Measurements from ENCODE around the gene ST3GAL2.

Gene ST3GAL2

DNA sequence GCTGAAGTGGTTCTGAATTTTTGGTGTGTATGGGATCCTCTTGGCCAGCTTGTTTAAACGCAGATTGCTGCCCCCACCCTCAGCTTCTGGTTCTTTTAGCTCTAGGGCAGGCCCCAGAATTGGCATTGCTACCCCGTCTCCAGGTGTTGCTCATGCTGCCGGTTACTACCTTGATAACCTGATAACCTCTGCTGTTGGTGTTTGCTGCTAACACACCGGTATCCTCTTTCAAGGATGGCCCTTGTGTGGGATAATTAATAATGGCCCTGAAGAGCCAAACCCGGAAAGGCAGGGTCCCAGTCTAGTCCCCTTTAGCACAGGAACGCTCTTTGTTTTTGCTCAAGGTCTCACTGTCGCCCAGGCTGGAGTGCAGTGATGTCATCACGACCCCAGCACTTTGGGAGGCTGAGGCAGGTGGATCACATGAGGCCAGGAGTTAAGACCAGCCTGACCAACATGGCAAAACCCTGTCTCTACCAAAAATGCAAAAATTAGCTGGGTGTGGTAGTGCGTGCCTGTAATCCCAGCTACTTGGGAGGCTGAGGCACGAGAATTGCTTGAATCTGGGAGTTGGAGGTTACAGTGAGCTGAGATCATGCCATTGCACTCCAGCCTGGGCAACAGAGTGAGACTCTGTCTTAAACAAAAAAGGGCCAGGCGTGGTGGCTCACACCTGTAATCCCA lies 1.3 kb upstream of the ST3GAL2 start:
- in situ Hi-C loops (cut with MboI; ENCODE audit: low sequenced_read_pairs) = no loop called here

DNA sequence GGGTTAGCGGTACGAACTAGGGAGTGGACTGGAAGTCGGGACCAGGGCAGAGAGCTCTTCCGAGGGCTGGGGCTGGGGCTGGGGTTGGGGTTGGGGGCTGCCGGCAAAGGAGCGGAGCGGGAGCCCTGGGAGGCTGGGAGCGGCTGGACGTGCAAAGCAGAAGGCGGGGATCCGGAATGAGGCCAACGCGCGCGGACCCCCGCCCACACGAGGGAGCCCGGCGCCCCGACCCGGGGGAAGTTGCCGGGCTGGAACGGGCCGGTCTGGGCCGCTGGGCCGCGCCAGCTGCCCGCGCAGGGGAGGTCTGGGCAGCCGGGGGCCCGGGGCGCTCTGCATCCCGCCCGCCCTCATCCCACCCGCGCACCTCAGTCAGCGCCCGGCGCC lies 323 bp downstream of the ST3GAL2 start:
- in situ Hi-C loops (cut with MboI; ENCODE audit: low sequenced_read_pairs) = no loop called here

DNA sequence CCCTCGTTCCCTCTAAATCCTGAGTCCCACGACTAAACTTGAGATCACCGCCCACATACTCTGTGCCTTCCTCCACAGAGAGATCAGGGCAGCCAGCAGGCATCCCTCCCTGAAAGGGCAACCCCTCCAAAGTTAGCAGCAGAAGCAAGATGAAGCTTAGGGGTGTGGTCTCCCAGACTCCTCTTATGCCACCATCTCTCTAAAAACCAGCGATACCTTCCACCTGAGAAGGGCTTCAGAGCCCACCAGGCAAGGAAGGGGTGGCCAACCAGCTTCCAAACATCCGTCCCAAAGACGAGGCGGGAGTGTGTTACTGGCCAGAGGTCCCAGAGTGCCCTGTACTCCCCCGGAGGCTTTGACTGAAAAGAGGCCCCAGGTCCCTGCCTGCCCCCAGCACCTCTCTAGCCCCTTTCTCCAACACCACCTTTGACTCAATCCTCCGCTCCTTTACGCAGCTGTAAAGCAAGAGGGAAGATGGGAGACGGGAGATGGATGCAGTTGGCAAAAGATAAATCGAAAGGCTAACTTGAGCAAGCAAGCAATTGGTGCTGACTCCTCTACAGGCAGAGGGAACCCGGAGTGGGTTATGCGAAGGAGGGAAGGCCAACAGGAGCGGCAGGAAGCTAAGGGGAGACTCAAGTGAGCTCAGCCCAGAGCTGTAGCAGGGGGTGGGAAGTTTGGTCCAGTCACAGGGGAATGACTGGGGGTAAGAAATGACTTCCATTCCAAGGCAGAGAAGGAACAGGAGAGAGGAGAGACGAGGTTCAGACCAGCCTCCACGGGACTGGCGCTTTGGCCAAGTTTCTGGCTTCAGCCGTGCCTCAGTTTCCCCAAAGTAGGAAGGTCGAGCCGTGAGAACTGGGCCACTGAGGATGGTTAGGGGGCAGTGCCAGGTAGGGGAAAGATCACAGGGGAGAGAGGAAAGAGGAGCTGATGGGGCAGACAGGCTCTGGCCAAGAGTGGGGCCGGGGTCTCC lies 1.0 kb downstream of the ST3GAL2 start:
- in situ Hi-C loops (cut with MboI; ENCODE audit: low sequenced_read_pairs) = no loop called here

DNA sequence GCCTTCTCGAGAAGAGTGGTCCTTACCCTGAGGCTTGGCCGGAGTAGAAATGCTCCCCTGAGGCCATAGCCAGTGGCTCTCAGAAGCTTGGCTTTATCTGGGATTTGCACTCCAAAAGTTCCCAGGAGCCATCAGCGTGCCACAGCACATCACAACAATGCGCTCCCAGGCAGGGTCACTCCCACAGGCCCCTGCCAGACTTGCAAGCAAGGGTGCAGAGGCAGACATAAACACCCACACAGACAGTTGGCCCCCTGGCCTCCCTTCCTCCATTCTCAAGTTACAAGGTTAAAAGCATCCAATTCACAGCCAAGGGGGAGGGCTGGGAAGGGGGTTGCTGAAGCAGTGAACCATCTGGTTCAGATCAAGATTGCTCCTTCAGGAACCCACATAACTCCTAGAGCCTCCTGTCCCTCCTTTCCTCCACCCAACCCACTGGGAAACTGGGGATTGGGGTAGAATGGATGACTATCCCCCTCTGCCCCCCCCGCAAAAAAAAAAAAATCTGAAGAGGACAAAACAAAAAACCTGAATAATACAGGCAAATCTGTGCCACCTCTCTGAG lies 1.8 kb downstream of the ST3GAL2 start:
- in situ Hi-C loops (cut with MboI; ENCODE audit: low sequenced_read_pairs) = no loop called here

DNA sequence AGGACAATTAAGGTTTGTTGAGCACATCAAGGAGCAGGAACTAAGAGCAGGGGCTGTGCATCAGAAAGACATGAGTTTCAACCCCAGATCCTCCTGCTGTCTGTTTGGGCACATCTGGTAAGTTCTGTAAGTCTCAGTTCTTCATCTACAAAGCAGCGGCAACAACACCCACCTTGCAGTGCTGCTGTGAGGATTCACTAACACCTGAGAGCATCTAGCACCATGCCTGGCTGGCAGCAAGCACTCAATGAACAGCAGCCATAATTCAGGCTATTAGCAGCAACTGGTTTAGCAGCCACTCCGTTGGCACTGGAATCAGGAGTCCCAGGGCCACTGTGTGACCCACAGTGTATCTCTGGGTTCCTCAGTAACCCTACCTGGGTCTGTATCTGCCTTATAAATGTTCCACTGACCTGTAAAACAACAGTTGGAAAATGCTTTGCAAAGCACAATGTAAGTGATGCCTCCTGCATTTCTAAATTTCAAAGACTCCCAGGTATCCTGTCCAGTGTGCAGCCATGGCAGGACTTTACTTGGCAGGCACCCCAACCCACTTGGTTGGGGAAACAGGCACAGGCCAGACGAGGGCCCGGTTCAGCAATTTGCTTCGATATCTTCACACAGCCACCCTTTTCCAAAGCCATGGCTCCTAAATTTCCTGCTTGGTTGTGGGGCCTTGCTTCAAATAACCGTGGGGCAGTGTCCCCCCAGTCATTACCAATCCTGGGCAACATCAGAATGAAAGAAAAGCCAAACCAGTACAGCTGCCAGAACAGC lies 4.2 kb downstream of the ST3GAL2 start:
- in situ Hi-C loops (cut with MboI; ENCODE audit: low sequenced_read_pairs) = no loop called here

DNA sequence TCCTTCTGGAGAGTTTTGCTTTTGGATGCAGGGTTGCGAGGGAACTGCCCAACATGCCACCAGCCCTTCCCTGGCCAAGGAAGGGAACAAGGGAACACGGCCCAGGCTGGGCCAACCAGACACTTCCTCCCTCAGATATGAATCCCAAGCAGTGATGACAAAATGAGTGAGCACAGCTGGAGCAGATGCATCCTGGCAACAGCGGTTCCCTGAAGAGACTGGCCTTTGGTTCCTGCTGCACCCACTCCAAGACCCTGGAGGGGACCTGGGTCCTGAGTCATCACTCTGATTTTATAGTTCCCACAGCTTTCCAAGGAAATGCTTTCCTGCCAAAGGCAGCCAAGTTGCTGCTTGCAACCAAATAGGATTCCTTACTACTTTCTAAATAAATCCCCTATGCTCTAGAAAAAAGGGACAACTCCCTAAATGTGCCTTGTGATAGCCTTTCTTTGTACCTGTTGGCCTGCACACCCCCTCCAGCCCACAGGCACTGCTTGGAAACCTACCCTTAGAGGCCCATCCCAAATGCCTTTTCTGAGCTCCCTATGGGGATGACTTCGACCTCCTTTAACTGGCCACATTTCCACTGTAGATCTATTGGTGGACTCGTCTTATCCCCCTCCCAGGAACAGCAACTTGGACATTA lies 5.3 kb downstream of the ST3GAL2 start:
- in situ Hi-C loops (cut with MboI; ENCODE audit: low sequenced_read_pairs) = no loop called here

DNA sequence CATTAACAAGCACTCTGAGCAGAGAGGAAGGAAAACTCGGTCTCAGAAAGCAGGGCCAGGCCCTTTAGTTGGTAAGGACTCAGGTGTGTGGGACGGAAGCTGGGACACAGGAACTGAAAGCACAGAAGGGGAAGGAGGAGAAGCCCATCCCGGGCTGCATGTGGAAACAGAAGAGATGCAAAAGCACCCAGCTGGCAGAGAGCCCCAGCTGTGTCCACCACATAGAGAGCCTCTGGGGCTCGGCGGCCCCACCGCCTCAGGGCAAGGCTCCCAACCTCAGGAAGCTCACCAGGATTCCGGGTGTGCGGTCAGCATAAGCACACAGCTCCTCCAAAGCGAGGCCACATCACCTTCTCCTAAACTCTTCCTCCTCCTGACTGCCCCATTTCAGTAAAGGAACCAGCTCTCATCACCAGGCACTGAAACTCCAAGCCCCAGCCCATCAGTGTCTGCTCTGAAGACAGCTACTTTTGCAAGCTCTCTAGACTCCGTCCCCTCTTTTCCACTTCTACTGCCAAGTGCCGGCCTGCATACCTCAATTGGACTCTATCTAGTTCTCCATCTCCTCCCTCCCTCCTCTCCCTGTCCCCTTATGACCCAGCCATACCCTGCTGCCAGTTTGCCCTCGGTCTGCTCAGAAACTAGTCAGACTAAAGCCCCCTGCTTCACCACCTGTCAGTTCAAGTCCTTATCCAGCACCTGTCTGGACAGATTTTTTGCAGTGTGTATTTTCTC lies 6.0 kb downstream of the ST3GAL2 start:
- in situ Hi-C loops (cut with MboI; ENCODE audit: low sequenced_read_pairs) = no loop called here

DNA sequence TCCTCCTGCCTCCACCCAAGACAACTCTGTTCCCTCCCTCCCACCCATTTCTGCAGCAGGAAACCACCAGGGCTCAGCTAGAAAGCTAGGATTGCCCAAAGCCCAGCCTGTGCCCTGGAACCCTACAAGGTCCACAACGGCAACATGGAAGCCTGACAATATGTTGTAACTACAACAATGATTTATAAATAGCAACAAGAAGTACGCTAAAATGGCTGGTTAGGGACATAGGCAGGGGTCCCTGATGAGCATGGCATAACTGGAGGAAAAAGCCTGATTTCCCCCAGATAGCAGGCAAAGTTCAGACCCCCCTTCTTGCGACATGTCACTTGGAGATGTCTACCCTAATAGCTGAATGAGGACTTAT lies 6.6 kb downstream of the ST3GAL2 start:
- in situ Hi-C loops (cut with MboI; ENCODE audit: low sequenced_read_pairs) = no loop called here

DNA sequence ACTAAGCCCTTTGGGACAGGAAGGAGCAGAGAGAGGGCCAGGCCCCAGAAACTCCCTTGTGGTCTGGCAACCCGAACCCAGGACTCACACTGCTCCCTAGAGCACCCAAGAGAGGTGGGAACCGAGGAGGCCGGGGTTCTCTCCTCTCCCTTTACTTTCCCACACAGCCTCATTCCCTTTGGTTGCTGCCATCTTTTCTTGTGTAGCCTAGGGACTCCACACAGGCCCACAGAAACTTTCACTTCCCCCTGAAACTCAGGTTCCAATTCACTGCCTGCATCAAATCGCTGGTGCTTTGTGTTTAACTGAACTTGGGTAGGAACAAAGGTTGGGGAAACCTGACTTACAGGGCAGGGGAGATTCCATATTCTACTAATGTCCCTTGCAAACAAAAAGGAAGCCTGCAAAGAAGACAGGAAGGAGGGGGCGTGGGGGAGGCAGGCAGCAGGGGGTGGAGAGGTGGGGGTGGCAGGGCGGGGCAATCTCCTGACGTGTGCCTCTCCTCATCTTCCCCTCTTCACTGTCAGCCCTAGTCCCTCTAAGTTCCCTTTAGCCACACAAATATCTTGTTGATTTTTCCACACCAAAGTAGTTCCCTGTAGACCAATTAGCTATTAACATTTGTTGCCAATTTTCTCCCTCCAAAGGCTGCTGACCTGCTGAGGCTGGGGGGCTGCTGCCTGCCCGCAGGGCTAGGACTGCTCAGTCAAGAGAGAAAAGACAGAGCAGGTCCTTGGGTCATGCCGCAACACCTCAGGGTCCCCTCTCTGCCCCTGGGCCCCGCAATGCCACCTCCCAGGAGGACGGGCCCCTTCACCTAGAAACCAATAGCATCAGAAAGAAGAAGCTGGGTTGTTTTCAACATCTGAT lies 8.0 kb downstream of the ST3GAL2 start:
- in situ Hi-C loops (cut with MboI; ENCODE audit: low sequenced_read_pairs) = no loop called here

DNA sequence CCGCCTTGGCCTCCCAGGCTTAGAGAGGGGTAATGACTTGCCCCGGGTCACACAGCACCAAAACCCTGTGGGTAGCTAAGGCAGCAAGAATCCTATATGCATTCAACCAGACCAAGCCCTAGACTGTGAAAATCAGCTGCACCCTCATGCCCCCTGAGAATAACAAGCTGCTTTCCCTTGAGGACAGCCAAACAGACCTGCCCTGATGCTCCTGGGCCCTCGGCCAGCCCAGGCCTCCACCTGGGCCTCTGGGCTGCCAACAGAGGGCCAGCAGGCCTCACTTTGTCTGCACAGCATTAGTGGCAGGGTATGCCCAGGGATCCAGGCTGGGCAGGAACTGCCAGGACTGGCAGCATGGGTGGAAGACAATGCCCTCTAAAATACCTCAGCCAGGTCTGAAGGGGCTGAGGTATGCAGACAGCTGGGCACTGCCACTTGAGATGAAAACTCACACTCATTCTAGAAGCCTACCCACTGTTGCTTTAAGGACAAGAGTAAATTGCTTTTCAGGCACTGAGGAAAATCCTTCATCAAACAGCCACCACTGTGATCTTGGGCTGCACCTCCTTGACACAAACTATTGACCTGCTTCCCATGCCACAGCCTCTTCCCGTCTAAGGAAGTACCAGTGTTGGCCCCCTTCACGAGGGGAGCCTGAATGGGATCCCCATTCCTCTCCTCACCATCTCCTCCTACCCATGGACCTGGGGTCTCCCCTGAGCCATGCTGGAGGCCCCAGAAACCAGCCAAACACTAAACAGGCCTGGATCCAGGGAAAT lies 8.8 kb downstream of the ST3GAL2 start:
- in situ Hi-C loops (cut with MboI; ENCODE audit: low sequenced_read_pairs) = no loop called here

DNA sequence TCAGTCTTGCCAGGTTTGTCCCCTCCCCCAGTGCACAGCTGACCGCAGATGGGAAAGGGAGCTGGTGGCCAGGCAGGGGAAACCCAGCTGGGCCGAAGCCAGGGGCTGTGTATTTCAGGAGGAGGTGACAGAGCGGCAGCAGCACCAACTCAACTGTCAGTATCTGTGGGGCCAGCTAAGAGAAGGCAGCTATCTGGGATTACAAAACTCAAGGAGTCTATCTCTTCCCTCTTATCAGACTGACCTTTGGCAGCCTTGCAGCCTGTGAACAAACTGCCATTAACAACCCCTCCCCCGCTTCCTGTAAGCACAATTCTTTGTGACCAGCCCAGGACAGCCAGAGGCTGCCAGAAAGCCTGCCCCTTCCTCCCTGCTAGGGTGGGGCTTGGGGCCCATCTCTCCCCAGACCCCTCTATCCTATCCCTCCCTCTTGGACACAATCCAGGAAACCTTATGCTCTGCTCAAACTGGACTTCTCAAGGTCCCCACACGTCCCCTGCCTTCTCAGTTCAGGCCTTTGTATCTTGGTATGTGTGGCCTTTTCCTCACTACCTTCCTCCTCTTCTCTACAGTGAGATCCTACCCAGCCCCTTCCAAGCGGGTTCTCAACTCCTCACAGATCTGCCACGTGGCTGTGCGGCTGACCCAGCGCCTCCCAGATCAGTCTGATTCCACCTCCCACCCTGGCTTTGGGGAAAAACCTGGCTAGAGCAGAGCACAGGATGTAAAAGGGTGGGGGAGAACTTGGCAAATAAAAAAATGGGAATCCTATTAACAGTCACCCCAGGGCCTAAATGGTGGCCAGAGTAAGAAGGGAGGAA lies 10.5 kb downstream of the ST3GAL2 start:
- in situ Hi-C loops (cut with MboI; ENCODE audit: low sequenced_read_pairs) = no loop called here

DNA sequence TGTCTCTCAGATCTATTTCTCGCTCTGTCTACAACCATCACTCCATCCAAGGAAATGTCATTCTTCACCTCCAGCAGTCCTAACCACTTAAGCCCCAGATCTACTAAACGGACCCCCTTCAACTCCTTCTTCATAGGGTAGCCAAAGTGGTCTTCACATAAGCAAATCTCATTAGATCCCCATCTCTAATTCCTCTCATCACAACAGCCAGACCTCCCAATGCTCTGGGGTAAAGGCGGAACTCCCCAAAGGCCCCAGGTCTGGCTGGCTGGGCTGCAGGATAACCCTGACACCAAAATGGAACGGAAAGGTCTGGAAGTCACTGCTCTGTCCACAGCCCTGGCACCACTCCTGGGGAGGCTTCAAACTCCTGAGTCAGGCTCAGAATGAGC lies 11.1 kb downstream of the ST3GAL2 start:
- in situ Hi-C loops (cut with MboI; ENCODE audit: low sequenced_read_pairs) = no loop called here

DNA sequence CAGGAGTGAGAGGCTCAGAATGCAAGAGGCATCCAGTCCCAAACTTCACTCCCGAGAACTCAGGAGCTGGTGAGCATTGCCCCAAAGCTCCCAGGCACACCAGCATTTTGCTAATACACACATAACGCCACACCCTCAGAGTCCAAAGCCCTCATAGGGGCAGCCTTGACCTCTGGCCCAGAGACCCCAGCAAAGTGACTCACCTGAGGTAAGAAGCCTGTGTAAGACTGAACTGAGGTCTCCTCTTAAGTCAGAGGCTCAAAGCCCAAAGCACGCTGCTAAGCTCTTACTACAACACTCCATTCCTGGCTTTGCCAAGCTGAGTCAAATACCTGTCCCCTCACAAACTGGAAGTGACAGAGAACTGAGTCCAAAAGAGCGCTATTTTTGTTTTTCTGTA lies 16.4 kb downstream of the ST3GAL2 start:
- in situ Hi-C loops (cut with MboI; ENCODE audit: low sequenced_read_pairs) = no loop called here

DNA sequence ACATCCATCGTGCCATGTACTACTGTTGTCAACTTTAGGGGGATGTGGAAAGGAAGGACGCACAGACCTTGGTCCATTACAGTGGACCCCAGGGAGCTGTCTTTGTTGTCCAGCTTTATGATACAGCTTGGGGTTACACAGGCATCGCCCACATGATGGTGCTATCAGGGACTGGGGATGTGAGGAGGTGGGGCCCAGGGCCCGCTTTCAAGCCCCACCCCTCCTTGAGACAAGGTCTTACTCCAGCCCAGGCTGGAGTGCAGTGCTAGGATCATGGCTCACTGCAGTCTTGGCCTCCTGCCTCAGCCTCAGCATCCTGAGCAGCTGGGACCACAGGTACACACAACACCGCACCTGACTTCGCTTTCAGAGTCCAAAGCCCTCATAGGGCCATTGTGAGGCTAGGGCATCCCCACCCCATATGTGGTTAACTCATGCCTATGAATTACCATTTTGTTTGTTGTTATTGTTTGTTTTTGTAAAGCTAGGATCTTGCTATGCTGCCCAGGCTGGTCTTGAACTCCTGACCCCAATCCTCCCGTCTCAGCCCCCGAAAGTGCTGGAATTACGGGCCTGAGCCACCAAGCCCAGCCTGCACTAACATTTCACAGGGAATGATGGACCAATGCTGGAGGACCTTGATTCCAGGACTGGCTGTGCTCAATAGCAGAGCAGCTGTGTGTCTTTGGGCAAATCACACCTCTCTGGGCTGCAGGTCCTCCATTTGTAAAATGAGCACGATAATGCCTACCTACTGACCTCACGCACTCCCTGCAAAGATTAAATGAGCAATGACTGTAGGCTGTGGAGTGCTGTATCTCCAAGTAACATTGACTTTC lies 17.2 kb downstream of the ST3GAL2 start:
- in situ Hi-C loops (cut with MboI; ENCODE audit: low sequenced_read_pairs) = no loop called here

DNA sequence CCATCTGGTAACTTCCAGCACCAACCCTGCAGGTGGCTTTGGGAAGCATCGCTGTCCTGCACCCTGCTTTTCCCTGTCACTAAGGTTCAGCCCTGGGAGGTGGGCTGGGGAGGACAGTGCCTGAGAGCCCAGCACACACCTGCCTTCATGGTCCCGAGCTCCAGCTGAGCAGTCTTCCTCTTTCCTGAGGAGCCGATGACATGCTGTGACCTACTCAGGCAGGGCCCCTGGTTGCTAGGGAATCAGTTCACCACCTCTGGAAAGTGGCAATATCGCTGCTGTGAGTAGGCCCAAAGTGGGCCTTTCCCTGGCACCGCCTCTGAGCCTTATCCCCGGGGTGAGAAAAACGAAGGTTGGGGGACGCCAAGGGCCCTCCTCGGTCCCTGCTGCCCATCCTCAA lies 17.9 kb downstream of the ST3GAL2 start:
- in situ Hi-C loops (cut with MboI; ENCODE audit: low sequenced_read_pairs) = no loop called here
